H1 (cell line): Measurements from ENCODE around the gene C22orf23. TPM values are rescaled to one million over a fixed set of nuclear protein-coding genes. Genes with fewer than 3 reads are reported as not detected.

Experiments used
- CTCF ChIP-seq, 3 experiments: IDR thresholded peaks; 1 replicate in 2 of 3; 2 replicates in 1 of 3; pipeline versions ENCODE4 v1.5.1 to v1.6.1; 2011; ENCODE audit warnings: low read length in 3 of 3, mild to moderate bottlenecking in 3 of 3, inconsistent platforms in 2 of 3, low read depth in 1 of 3, moderate library complexity in 1 of 3; ENCODE audit not compliant: insufficient read depth in 1 of 3; ENCODE audit errors: control extremely low read depth in 1 of 3
- polyA plus RNA-seq, 7 experiments: library from polyadenylated mRNA; depleted of rRNA in 3 of 7; stranded (reverse) in 5 of 7; unstranded in 2 of 7; fragments of >200 nt in 5 of 7; fragments of 200-250 nt in 2 of 7; gene quantifications; 1 replicate in 5 of 7; 2 replicates in 1 of 7; 4 replicates in 1 of 7; pipeline versions ENCODE4 v1.2.1 to v1.2.3, GENCODE V29; 2011 to 2013; ENCODE audit warnings: missing spikeins in 2 of 7, mixed read lengths in 2 of 7
- total RNA-seq: library from RNA; stranded (reverse); fragmentation: NEBNext Ultra II Directional; extraction: Animal tissue kit (Norgen Biotek cat#: 25700); gene quantifications from 2 replicates; pipeline ENCODE4 v1.2.1, GENCODE V29; 2021
- TF ChIP-seq, protein P1 (sequence below): fragments of 300-600 bp; sonication (generic); IDR thresholded peaks from 2 replicates; pipeline ENCODE4 v1.7.1; 2012; ENCODE audit warnings: low read length, moderate library complexity, mild to moderate bottlenecking, inconsistent platforms; ENCODE audit not compliant: insufficient replicate concordance

The C22orf23 gene
- total and polyA plus RNA-seq, 2 of the 8 experiments (the other 6 are each of a cell fraction or from before 2014, with no cell fraction given): 0.50 to 0.54 TPM

- TF ChIP-seq, protein P1, sequence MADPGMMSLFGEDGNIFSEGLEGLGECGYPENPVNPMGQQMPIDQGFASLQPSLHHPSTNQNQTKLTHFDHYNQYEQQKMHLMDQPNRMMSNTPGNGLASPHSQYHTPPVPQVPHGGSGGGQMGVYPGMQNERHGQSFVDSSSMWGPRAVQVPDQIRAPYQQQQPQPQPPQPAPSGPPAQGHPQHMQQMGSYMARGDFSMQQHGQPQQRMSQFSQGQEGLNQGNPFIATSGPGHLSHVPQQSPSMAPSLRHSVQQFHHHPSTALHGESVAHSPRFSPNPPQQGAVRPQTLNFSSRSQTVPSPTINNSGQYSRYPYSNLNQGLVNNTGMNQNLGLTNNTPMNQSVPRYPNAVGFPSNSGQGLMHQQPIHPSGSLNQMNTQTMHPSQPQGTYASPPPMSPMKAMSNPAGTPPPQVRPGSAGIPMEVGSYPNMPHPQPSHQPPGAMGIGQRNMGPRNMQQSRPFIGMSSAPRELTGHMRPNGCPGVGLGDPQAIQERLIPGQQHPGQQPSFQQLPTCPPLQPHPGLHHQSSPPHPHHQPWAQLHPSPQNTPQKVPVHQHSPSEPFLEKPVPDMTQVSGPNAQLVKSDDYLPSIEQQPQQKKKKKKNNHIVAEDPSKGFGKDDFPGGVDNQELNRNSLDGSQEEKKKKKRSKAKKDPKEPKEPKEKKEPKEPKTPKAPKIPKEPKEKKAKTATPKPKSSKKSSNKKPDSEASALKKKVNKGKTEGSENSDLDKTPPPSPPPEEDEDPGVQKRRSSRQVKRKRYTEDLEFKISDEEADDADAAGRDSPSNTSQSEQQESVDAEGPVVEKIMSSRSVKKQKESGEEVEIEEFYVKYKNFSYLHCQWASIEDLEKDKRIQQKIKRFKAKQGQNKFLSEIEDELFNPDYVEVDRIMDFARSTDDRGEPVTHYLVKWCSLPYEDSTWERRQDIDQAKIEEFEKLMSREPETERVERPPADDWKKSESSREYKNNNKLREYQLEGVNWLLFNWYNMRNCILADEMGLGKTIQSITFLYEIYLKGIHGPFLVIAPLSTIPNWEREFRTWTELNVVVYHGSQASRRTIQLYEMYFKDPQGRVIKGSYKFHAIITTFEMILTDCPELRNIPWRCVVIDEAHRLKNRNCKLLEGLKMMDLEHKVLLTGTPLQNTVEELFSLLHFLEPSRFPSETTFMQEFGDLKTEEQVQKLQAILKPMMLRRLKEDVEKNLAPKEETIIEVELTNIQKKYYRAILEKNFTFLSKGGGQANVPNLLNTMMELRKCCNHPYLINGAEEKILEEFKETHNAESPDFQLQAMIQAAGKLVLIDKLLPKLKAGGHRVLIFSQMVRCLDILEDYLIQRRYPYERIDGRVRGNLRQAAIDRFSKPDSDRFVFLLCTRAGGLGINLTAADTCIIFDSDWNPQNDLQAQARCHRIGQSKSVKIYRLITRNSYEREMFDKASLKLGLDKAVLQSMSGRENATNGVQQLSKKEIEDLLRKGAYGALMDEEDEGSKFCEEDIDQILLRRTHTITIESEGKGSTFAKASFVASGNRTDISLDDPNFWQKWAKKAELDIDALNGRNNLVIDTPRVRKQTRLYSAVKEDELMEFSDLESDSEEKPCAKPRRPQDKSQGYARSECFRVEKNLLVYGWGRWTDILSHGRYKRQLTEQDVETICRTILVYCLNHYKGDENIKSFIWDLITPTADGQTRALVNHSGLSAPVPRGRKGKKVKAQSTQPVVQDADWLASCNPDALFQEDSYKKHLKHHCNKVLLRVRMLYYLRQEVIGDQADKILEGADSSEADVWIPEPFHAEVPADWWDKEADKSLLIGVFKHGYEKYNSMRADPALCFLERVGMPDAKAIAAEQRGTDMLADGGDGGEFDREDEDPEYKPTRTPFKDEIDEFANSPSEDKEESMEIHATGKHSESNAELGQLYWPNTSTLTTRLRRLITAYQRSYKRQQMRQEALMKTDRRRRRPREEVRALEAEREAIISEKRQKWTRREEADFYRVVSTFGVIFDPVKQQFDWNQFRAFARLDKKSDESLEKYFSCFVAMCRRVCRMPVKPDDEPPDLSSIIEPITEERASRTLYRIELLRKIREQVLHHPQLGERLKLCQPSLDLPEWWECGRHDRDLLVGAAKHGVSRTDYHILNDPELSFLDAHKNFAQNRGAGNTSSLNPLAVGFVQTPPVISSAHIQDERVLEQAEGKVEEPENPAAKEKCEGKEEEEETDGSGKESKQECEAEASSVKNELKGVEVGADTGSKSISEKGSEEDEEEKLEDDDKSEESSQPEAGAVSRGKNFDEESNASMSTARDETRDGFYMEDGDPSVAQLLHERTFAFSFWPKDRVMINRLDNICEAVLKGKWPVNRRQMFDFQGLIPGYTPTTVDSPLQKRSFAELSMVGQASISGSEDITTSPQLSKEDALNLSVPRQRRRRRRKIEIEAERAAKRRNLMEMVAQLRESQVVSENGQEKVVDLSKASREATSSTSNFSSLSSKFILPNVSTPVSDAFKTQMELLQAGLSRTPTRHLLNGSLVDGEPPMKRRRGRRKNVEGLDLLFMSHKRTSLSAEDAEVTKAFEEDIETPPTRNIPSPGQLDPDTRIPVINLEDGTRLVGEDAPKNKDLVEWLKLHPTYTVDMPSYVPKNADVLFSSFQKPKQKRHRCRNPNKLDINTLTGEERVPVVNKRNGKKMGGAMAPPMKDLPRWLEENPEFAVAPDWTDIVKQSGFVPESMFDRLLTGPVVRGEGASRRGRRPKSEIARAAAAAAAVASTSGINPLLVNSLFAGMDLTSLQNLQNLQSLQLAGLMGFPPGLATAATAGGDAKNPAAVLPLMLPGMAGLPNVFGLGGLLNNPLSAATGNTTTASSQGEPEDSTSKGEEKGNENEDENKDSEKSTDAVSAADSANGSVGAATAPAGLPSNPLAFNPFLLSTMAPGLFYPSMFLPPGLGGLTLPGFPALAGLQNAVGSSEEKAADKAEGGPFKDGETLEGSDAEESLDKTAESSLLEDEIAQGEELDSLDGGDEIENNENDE: no peak
- TF ChIP-seq CTCF (IDR thresholded peaks at IDR 0.05; ENCODE audit: control extremely low read depth in 1 of 3, insufficient read depth in 1 of 3, low read depth in 1 of 3, low read length in 3 of 3): no peak
Measured at GRCh38 chr22:37976547-37976946, 23.1 kb upstream of the C22orf23 start (continued).
